HG03442 (cell line): ENCODE data around the gene GNB5.
"Not testable (repeated sequence)": the region's sequence is repeated elsewhere in the genome, so short reads cannot be mapped to it uniquely, and the experiment has no call there.

Source experiments
- ATAC-seq: cut with Tn5 transposase; IDR thresholded peaks from one replicate; pipeline ENCODE4 v1.9.1; 2021; ENCODE audit warnings: mild to moderate bottlenecking, moderate library complexity; ENCODE audit not compliant: unreplicated experiment

The GNB5 gene

DNA sequence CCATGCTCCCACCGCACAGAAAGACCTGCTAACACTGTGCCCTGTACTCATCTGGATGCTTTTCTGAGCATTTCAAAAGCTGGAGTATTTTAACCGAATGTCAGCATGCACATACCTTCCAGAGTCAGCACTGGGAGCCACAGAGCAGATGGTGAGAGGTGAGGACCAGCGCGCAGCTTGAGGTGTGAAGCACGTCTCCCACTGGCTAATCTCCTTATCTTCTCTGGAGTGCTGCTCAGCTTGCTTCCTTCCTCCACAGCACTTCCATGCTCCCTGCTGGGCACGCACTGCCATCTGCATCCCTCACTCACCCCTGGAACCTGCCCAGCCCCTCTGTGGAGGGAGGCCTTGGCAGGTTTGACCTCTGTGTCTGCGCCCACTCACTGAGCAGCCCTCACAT is at the start of gene GNB5:
GNB5 (minus strand) TSS at position 186 of the 400 bp plus-strand sequence. CDS start 6,716 bp downstream, outside the sequence.
- no peak for ATAC-seq

DNA sequence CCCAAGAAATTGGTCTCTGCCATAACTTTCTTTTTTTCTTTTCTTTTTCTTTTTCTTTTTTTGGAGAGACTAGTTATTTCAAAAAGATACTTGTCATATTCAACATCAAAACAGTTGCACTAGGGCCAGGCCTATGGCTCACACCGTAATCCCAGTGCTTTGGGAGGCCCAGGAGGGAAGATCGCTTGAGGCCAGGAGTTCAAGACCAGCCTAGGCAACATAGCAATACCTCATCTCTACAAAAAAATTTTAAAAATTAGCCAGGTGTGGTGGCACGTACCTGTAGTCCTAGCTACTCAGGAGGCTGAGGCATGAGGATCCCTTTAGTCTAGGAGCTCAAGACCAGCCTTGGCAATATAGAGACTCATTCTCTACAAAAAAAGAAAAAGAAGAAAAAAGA is 49.0 kb upstream of the GNB5 start:
- no peak for ATAC-seq

DNA sequence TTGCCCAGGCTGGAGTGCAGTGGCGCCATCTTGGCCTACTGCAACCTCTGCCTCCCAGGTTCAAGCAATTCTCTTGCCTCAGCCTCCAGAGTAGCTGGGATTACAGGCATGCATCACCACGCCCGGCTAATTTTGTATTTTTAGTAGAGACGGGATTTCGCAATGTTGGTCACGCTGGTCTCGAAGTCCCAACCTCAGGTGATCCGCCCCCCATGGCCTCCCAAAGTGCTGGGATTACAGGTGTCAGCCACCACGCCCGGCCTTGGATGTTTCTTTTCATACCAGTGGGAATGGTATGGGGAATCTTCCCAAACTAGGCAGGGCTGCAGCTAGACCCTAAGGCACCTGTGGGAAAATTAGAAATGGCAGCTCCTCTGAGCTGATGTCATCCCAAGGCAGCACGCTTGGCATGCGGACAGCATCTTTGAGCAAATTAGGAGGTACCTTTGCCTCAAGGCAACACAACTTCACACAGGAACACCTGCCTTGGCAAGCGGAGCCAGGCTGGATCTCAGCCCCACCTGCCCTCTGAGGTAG is 47.9 kb upstream of the GNB5 start:
- ATAC-seq, result not testable (repeated sequence)

DNA sequence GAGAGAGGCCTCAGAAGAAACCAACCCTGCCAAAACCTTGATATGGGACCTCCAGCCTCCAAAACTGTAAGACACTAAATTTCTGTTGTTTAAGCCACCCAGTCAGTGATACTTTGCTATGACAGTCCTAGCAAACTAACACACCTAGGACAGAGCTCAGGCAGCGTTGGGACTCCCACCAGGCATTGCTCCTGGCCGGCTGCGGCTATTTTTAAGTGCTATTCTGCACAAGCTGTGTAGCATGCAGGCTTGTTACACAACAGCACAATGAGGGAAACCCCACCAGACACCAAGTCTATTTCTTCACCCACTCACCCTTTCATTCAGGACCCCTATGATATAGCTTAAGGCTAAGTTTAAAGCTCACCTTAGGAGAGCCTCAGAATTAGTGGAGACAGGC is 47.0 kb upstream of the GNB5 start:
- no peak for ATAC-seq

- ATAC-seq, result no peak
These were observed 44.8 kb upstream of the GNB5 start for GRCh38 chr15:52236013-52236412.

- ATAC-seq, result no peak
These were observed 43.7 kb upstream of the GNB5 start for GRCh38 chr15:52234596-52235541.

DNA sequence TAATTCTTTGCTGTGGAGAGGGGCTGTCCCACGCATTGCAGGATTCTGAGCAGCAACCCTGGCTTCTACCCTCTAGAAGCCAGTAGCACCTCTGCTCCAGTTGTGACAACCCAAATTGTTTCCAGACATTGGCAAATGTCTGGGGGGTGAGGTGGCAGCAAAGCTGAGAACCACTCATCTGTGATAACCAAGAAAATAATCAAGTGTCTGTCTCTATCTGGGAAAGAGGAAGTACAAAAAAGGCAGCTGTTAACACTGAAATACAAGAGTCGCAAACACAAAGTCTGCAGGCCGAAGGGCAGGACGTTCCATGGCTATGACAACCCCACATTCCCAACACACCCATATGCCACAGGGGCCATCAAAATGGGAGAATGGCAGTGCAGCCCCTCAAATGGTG is 42.2 kb upstream of the GNB5 start:
- ATAC-seq, result peak; percentile 39

GRCh38 chr15:52232327-52232726 is 41.1 kb upstream of the GNB5 start:
- peak; percentile 50 for ATAC-seq

GRCh38 chr15:52230073-52230472 is 38.9 kb upstream of the GNB5 start:
- ATAC-seq, result no peak

DNA sequence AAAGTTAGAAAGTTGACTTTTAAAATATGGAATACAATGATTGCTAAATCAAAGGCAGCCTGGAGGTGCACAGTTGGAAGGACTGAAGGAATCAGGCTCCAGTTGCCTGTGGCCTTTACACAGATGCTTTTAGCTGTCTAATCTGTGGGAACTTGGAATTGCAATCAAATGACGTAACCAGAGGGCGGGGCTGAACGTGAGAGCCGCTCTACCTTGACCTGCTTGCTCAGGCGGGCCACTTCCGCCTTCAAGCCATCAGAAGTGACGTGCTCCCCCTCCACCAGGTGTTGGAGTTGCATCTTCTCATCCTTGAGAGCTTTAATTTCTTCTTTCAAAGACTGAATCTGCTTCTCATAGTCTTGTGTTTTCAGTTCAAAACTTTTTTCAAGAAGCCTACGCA is 37.7 kb upstream of the GNB5 start:
- ATAC-seq, result no peak

- ATAC-seq, result peak; percentile 80
These were observed 36.3 kb upstream of the GNB5 start for GRCh38 chr15:52227456-52227855.

- ATAC-seq, result no peak
These were observed 34.0 kb upstream of the GNB5 start for GRCh38 chr15:52225230-52225629.

DNA sequence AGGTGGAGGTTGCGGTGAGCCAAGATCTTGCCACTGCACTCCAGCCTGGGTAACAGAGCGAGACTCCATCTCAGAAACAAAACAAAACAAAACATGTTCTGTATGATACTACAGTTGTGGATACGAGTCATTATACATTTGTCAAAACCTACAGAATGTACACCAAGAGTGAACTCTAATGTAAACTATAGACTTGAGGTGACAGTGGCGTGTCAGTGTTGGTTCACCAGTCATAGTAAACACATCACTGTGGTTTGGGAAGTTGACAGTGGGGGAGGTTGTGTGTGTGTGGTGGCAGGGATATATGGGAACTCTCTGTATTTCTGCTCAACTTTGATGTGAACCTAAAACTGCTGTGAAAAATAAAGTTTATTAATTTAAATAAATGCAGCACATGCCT is 33.0 kb upstream of the GNB5 start:
- ATAC-seq, result no peak

- no peak for ATAC-seq
These were observed 30.5 kb upstream of the GNB5 start for GRCh38 chr15:52221730-52222129.

DNA sequence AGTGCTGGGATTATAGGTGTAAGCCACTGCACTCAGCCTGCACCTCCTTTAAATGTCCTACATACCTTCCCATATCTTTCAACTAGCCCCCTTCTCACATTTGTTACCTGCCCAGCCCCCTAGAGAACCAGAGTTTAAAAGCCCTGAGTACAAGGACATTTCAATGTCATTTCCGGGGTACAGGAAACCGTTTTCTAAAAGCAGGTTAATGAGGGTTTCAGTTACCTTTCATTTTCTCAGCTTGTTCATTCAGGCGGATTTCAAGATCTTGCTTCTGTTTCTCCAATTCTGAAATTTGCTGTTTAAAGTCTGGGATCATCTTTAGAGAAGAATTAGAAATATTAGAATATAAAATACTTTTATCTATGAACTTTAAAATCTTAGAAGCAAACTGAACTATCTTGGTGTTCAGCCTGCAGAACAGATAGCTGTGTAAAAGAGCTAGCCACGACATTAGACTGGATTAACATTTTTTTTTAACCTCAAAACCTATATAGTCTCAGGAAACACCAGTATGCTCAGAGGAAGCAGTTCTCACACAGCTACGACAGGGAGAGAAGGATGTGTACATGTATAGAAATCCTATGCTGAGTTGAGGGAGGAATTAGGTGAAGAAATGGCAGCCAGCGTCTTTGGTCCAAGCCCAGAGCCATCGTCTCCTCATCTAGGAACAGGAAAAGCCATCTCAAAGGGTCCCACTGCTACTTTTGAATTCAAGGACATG is 29.9 kb upstream of the GNB5 start:
- ATAC-seq, result no peak

DNA sequence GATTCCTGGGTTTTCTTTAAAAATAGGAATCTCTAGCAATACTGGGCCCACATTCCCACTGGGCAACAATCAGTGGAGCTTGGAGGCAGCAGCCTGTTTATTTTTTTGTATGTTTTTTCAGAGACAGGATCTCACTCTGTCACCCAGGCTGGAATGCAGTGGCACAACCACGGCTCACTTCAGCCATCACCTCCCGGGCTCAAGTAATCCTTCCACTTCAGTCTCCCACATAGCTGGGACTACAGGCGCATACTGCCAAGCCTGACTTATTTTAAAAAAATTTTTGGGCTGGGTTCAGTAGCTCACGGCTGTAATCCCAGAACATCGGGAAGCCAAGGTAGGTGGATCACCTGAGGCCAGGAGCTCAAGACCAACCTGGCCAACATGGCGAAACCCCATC is 29.1 kb upstream of the GNB5 start:
- ATAC-seq, result no peak

GRCh38 chr15:52218816-52219215 is 27.6 kb upstream of the GNB5 start:
- no peak for ATAC-seq

- ATAC-seq, result no peak
These were observed 27.2 kb upstream of the GNB5 start for GRCh38 chr15:52218371-52218770.

- ATAC-seq, result no peak
These were observed 26.0 kb upstream of the GNB5 start for GRCh38 chr15:52217186-52217585.

- no peak for ATAC-seq
These were observed 23.4 kb upstream of the GNB5 start for GRCh38 chr15:52214553-52214952.

DNA sequence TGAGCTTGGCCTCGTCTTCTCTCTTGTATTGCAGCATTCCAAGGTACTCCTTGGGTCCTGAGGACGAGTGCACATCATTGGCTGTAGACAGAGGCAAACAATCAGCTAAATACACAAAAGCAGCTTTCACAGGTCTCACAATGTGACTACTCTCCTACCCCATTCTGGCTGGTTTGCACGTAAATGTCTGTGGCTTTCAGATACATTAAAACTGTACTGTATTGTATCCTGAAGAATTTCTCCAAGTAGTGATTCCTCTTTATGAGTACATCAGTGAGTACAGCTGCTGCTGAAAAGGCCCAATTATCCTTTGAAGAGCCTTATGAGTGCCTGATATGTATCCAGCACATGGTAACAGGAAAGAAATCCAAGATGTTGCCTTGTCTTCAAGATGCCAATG is 22.0 kb upstream of the GNB5 start:
- no peak for ATAC-seq
